Body of pancreas (tissue), 4 donors: Measurements from ENCODE around the gene FGFBP1.

Experiments used
- POLR2A ChIP-seq, 3 donors: fragments of 450-650 bp; IDR thresholded peaks; one replicate each; pipeline ENCODE4 v1.6.1; 2016; ENCODE audit warnings: antibody characterized with exemption in 3 of 3, mild to moderate bottlenecking in 2 of 3
- TF ChIP-seq, protein P1 (sequence below), 7 experiments: fragments of 450-650 bp in 4 of 7; fragments of 200-600 bp in 3 of 7; sonication (generic) in 3 of 7; IDR thresholded peaks; one replicate each; pipeline ENCODE4 v1.5.1; 2016 to 2019; ENCODE audit warnings: antibody characterized with exemption in 7 of 7

DNA sequence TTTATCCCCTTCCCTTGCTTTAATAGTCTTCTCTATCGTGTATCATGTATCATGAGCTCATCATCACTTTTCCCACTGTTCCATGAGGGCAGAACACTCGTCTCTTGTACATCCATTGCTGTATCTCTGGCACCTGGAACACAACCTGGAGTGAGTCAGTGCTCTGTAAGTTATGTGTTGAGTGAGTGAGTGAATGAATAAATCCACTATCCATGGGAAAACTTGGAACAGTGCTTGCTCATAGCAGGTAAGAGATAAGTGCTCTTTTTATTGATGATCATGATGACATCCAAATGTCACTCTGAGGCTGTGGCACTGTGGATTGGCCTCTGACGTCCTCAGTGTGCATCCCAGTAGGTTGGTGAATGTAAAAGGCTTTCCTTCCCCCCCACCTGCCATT, 4.3 kb downstream of the FGFBP1 start:
- TF ChIP-seq, protein P1, sequence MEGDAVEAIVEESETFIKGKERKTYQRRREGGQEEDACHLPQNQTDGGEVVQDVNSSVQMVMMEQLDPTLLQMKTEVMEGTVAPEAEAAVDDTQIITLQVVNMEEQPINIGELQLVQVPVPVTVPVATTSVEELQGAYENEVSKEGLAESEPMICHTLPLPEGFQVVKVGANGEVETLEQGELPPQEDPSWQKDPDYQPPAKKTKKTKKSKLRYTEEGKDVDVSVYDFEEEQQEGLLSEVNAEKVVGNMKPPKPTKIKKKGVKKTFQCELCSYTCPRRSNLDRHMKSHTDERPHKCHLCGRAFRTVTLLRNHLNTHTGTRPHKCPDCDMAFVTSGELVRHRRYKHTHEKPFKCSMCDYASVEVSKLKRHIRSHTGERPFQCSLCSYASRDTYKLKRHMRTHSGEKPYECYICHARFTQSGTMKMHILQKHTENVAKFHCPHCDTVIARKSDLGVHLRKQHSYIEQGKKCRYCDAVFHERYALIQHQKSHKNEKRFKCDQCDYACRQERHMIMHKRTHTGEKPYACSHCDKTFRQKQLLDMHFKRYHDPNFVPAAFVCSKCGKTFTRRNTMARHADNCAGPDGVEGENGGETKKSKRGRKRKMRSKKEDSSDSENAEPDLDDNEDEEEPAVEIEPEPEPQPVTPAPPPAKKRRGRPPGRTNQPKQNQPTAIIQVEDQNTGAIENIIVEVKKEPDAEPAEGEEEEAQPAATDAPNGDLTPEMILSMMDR (IDR thresholded peaks at IDR 0.05), result no peak
- no peak for TF ChIP-seq POLR2A (IDR thresholded peaks at IDR 0.05)
